ENCODE data around the gene RNF13. TPM values are rescaled to one million over a fixed set of nuclear protein-coding genes. Genes with fewer than 3 reads are reported as not detected.

The RNF13 gene
- total and polyA plus RNA-seq, 2 donors (not counting 3 experiments of a cell fraction or from before 2014, with no cell fraction given): 16.4 to 27.1 TPM

GRCh38 chr3:149839896-149840295 is 26.9 kb downstream of the RNF13 start:
- DNase-seq (ENCODE audit: low read depth, low spot score) (no peak), FAIRE-seq (no peak)
- no TSS peak for BruUV-seq (replicated peaks)
- TF ChIP-seq GATA2 (IDR thresholded peaks at IDR 0.05; ENCODE audit: insufficient read depth, insufficient read length, low read depth, low read length) (no peak), CTCF (IDR thresholded peaks at IDR 0.05; ENCODE audit: extremely low read depth in 1 of 2, insufficient read depth in 1 of 2, low read depth in 1 of 2, low read length in 2 of 2) (no peak), JUN (IDR thresholded peaks at IDR 0.05; ENCODE audit: borderline replicate concordance, insufficient read depth, insufficient read length, low read depth) (no peak), FOS (IDR thresholded peaks at IDR 0.05; ENCODE audit: borderline replicate concordance, insufficient read depth, low read length) (no peak), POLR2AphosphoS5 (IDR thresholded peaks at IDR 0.05; ENCODE audit: insufficient read depth, low read depth, low read length) (no peak), MAX (IDR thresholded peaks at IDR 0.05; ENCODE audit: insufficient read depth, insufficient read length) (no peak), POLR2A (IDR thresholded peaks at IDR 0.05; ENCODE audit: low read depth, low read length) (no peak), EZH2 (IDR thresholded peaks at IDR 0.05; ENCODE audit: borderline replicate concordance, low read depth, low read length, severe bottlenecking) (no peak), MYC (IDR thresholded peaks at IDR 0.05; ENCODE audit: low read depth, low read length) (no peak)
- H3K27ac ChIP-seq (ENCODE audit: insufficient read depth, low read depth, low read length): no peak overlapping the region
- intact Hi-C loops (cut with micrococcal nuclease): no loop called here
- no peaks in the 10 kb centered on the region for H4K20me1 ChIP-seq (replicated peaks; ENCODE audit: control insufficient read depth, extremely low read depth, insufficient read depth, low read length)
- H3K4me1 ChIP-seq (ENCODE audit: control insufficient read depth, extremely low read depth, insufficient read depth, low read length): no peaks in the 10 kb centered on the region
- CTCF ChIA-PET: interaction anchor here (0.9 kb wide), 1 partner anchor 39 kb away, joined by 3 read pairs; no protein-coding TSS in a partner anchor
- H3K9me1 ChIP-seq (replicated peaks; ENCODE audit: control insufficient read depth, extremely low read depth, insufficient read depth, low read length): no peaks in the 10 kb centered on the region
- H3K9ac ChIP-seq (replicated peaks; ENCODE audit: extremely low read depth, insufficient read depth, low read length): no peak overlapping the region
- POLR2A ChIA-PET: no interaction called here
- dilution Hi-C loops (cut with MboI; ENCODE audit: extremely low pct_ligation_motif_present, low sequenced_read_pairs): no loop called here
- H3K79me2 ChIP-seq (ENCODE audit: control insufficient read depth, insufficient read depth, low read length): peaks cover 2% of the 10 kb centered on the region
- no peaks in the 10 kb centered on the region for H3K9me3 ChIP-seq (replicated peaks; ENCODE audit: control insufficient read depth, insufficient read depth, low read length)
- H3K4me2 ChIP-seq (ENCODE audit: insufficient read depth, low read length): no peak overlapping the region
- H2AFZ ChIP-seq (ENCODE audit: low read depth, low read length): no peak overlapping the region
- H3K36me3 ChIP-seq (ENCODE audit: control insufficient read depth in 2 of 2, extremely low read depth in 1 of 2, insufficient read depth in 2 of 2, low read length in 2 of 2): no peaks in the 10 kb centered on the region
- H3K4me3 ChIP-seq (replicated peaks in 1 of 3; ENCODE audit: insufficient read depth in 1 of 3, low read depth in 1 of 3, low read length in 3 of 3): no peak overlapping the region
- no peaks in the 10 kb centered on the region for H3K27me3 ChIP-seq (ENCODE audit: control insufficient read depth in 2 of 2, insufficient read depth in 2 of 2, low read length in 2 of 2)

Measured in endothelial cell of umbilical vein (primary cell).